ENCODE data around the gene TNRC6A. TPM values are rescaled to one million over a fixed set of nuclear protein-coding genes. Genes with fewer than 3 reads are reported as not detected.
A peak's percentile ranks its signal among the peaks of the same experiment; 100 is the strongest.

TNRC6A gene
- total and polyA plus RNA-seq, 9 of the 15 experiments (the other 6 are each of a cell fraction or from before 2014, with no cell fraction given): 3.4 to 32.1 (median 26.6) TPM

- TF ChIP-seq NFE2L1 (tag; IDR thresholded peaks at IDR 0.05; ENCODE audit: borderline replicate concordance, low read depth) (peak; percentile 51; the same call in 1 of the 2 replicates), ASH1L (IDR thresholded peaks at IDR 0.05; ENCODE audit: borderline replicate concordance, low read depth, partially characterized antibody) (no peak), ZNF146 (CRISPR knock-in tag; IDR thresholded peaks at IDR 0.05; ENCODE audit: unreplicated experiment) (no peak), ZNF644 (tag; IDR thresholded peaks at IDR 0.05; ENCODE audit: low read depth) (no peak), ZNF316 (IDR thresholded peaks at IDR 0.05) (peak; percentile 67), HDAC8 (tag; IDR thresholded peaks at IDR 0.05) (no peak), BRD4 (IDR thresholded peaks at IDR 0.05) (no peak), C11orf30 (IDR thresholded peaks at IDR 0.05; ENCODE audit: low read depth) (peak; percentile 69), ARID3A (IDR thresholded peaks at IDR 0.05; ENCODE audit: borderline replicate concordance, low read depth, low read length) (no peak), FOXK2 (conservative IDR thresholded peaks at IDR 0.05 in 1 of 2, IDR thresholded peaks at IDR 0.05 in 1 of 2; ENCODE audit: low read depth in 2 of 2) (no peak), RBM15 (IDR thresholded peaks at IDR 0.05; ENCODE audit: insufficient read depth, low read length) (no peak), ZNF217 (CRISPR knock-in tag; IDR thresholded peaks at IDR 0.05) (no peak), TAF9B (IDR thresholded peaks at IDR 0.05; ENCODE audit: partially characterized antibody) (no peak), TGIF2 (CRISPR knock-in tag; IDR thresholded peaks at IDR 0.05) (no peak), SNRNP70 (optimal IDR thresholded peaks at IDR 0.05; ENCODE audit: low read depth, low read length) (no peak), ESRRA (IDR thresholded peaks at IDR 0.05; ENCODE audit: borderline replicate concordance, low read depth) (no peak), MAFK (IDR thresholded peaks at IDR 0.05; ENCODE audit: low read length) (peak; percentile 60; the same call in 1 of the 2 replicates), CEBPB (tag; IDR thresholded peaks at IDR 0.05) (no peak), MAFF (IDR thresholded peaks at IDR 0.05; ENCODE audit: low read length) (peak; percentile 54; the same call in 1 of the 2 replicates), DEAF1 (CRISPR knock-in tag; IDR thresholded peaks at IDR 0.05) (no peak), HNRNPK (IDR thresholded peaks at IDR 0.05; ENCODE audit: low read depth, low read length, poor library complexity, severe bottlenecking) (no peak), MEF2A (IDR thresholded peaks at IDR 0.05; ENCODE audit: control insufficient read depth, low read depth, low read length) (no peak)
These were observed 35.5 kb downstream of the TNRC6A start (continued) for GRCh38 chr16:24764916-24765315.
